ENCODE measurements around the gene G3BP2.

Gene G3BP2

DNA sequence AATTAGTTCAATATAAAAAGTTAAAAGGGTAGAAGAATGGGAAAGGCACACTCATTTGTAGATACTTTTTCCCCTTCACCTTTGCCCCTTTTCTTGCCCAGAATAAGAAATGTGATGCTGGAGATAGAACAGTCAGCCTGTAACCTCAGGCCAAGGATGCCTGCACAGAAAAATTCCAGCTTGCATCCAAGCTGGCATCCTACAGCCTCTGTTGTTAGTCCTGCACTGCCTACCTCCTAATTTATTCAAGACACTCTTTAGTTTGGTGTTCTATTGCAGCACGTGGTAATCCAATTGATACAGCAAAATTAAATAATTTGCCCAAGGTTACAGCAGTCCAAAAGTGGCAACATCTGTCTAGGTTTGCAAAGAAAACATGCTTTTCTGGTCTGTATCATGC, 41.5 kb upstream of the G3BP2 start:
- POLR2A ChIA-PET, result interaction anchor here (2.1 kb wide), 1 partner anchor 10 kb away, joined by 13 read pairs; the partner anchor contains the start of gene USO1
- CTCF ChIA-PET, result interaction anchor here (2.2 kb wide), 1 partner anchor 9 kb away, joined by 9 read pairs; the partner anchor contains the start of gene USO1
- DNase-seq (ENCODE audit: extremely low spot score), result no peak
- TF ChIP-seq TARDBP (IDR thresholded peaks at IDR 0.05) (no peak), SUZ12 (IDR thresholded peaks at IDR 0.05) (no peak)

DNA sequence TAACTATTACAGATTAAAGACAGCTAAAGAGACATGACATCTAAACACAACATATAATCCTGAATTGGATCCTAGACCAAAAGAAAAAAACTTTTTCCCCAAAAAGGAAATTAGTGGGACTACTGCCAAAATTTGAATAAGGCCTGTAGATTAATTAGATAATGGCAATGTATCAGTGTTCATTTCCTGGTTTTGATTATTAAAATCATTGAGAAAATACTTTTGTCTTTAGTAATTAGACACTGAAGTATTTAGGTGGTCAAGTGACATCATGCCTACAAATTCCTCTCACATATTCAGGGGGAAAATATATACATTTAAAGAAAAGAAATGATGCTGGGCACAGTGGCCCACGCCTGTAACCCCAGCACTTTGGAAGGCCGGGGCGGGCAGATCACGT, 40.8 kb upstream of the G3BP2 start:
- ChIA-PET POLR2A (interaction anchor here (1.1 kb wide), 1 partner anchor 10 kb away, joined by 3 read pairs; the partner anchor contains the start of gene USO1), CTCF (interaction anchor here (2.2 kb wide), 1 partner anchor 10 kb away, joined by 9 read pairs; the partner anchor contains the start of gene USO1)
- TF ChIP-seq ZNF384 (IDR thresholded peaks at IDR 0.05), result no peak
- TF ChIP-seq FOXK2 (IDR thresholded peaks at IDR 0.05), result no peak
- TF ChIP-seq ELF4 (IDR thresholded peaks at IDR 0.05), result no peak
- TF ChIP-seq CTBP1 (IDR thresholded peaks at IDR 0.05; ENCODE audit: borderline replicate concordance), result no peak
- no peak for TF ChIP-seq SUZ12 (IDR thresholded peaks at IDR 0.05)
- TF ChIP-seq ARNT (IDR thresholded peaks at IDR 0.05), result no peak
- no peak for TF ChIP-seq BHLHE40 (IDR thresholded peaks at IDR 0.05; ENCODE audit: borderline replicate concordance)
- TF ChIP-seq L3MBTL2 (conservative IDR thresholded peaks at IDR 0.05), result no peak
- no peak for TF ChIP-seq HDGF (IDR thresholded peaks at IDR 0.05; ENCODE audit: borderline replicate concordance)
- no peak for TF ChIP-seq FOXM1 (IDR thresholded peaks at IDR 0.05; ENCODE audit: borderline replicate concordance)
- TF ChIP-seq SP1 (IDR thresholded peaks at IDR 0.05), result no peak
- TF ChIP-seq, protein P1, sequence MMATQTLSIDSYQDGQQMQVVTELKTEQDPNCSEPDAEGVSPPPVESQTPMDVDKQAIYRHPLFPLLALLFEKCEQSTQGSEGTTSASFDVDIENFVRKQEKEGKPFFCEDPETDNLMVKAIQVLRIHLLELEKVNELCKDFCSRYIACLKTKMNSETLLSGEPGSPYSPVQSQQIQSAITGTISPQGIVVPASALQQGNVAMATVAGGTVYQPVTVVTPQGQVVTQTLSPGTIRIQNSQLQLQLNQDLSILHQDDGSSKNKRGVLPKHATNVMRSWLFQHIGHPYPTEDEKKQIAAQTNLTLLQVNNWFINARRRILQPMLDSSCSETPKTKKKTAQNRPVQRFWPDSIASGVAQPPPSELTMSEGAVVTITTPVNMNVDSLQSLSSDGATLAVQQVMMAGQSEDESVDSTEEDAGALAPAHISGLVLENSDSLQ (IDR thresholded peaks at IDR 0.05), result no peak
- TF ChIP-seq FOXA1 (IDR thresholded peaks at IDR 0.05), result no peak
- no peak for DNase-seq (ENCODE audit: extremely low spot score)

DNA sequence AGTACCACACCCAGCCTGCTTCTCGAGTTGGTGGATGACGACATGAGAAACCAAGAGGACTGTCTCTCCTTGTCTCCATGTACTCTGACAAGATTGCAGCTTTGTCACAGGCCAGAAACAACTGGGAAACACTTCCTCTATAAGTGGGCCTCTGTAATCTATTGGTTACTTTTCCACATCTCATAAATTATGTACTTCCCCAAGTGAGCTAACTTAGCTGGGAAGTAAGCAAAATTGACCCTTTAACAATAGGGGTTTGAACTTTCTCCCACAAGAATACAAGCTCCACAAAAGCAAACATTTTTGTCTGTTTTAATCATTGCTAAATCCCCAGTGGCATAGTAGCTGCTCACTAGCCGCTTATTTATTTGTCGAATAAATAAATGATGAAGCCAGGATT, 37.0 kb upstream of the G3BP2 start:
- ChIA-PET POLR2A (interaction anchor here (1.7 kb wide), 1 partner anchor 14 kb away, joined by 14 read pairs; the partner anchor contains the start of gene USO1), CTCF (interaction anchor here (0.6 kb wide), 1 partner anchor 121 kb away, joined by 3 read pairs; no protein-coding TSS in a partner anchor)
- no peak for DNase-seq (ENCODE audit: extremely low spot score)
- TF ChIP-seq L3MBTL2 (conservative IDR thresholded peaks at IDR 0.05), result no peak
- no peak for TF ChIP-seq SUZ12 (IDR thresholded peaks at IDR 0.05)
- no peak for TF ChIP-seq CTBP1 (IDR thresholded peaks at IDR 0.05; ENCODE audit: borderline replicate concordance)
- TF ChIP-seq BHLHE40 (IDR thresholded peaks at IDR 0.05; ENCODE audit: borderline replicate concordance), result no peak
- no peak for TF ChIP-seq FOXM1 (IDR thresholded peaks at IDR 0.05; ENCODE audit: borderline replicate concordance)
- no peak for TF ChIP-seq SP1 (IDR thresholded peaks at IDR 0.05)
- TF ChIP-seq TARDBP (IDR thresholded peaks at IDR 0.05), result no peak

DNA sequence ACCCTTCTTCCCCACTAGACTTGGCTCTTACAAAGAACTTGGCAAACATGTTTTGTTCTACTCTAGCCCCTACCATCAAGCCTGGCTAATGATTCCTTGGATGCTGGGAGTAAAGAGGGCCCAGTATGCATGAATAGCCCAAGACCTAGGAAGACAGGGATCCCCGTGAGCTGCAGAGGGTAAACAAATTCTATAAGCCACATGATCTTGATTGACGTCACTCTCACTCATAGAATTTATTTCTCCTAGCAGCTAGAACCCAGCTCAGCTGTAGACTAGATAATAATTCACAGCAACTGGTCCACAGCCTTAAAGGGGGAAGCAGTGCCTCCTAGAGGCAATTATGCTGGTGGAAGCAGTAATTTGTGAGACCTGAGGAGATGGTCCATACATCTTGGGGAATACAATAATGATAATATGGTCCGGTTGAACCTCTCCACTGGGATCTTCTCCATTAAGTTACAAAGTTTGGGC, 35.0 kb upstream of the G3BP2 start:
- ChIA-PET POLR2A (no interaction called here), CTCF (interaction anchor here (1.2 kb wide), 1 partner anchor 16 kb away, joined by 3 read pairs; the partner anchor contains the start of gene USO1)
- TF ChIP-seq FOXM1 (IDR thresholded peaks at IDR 0.05; ENCODE audit: borderline replicate concordance) (no peak), ZNF384 (IDR thresholded peaks at IDR 0.05) (no peak), HDGF (IDR thresholded peaks at IDR 0.05; ENCODE audit: borderline replicate concordance) (no peak), CTBP1 (IDR thresholded peaks at IDR 0.05; ENCODE audit: borderline replicate concordance) (no peak), BHLHE40 (IDR thresholded peaks at IDR 0.05; ENCODE audit: borderline replicate concordance) (no peak), FOXA1 (IDR thresholded peaks at IDR 0.05) (no peak), LEF1 (IDR thresholded peaks at IDR 0.05; ENCODE audit: borderline replicate concordance) (no peak), ARNT (IDR thresholded peaks at IDR 0.05) (no peak), NFRKB (IDR thresholded peaks at IDR 0.05) (no peak), FOXK2 (IDR thresholded peaks at IDR 0.05) (no peak), ELF4 (IDR thresholded peaks at IDR 0.05) (no peak), TARDBP (IDR thresholded peaks at IDR 0.05) (no peak), SUZ12 (IDR thresholded peaks at IDR 0.05) (no peak)
- no peak for DNase-seq (ENCODE audit: extremely low spot score)

DNA sequence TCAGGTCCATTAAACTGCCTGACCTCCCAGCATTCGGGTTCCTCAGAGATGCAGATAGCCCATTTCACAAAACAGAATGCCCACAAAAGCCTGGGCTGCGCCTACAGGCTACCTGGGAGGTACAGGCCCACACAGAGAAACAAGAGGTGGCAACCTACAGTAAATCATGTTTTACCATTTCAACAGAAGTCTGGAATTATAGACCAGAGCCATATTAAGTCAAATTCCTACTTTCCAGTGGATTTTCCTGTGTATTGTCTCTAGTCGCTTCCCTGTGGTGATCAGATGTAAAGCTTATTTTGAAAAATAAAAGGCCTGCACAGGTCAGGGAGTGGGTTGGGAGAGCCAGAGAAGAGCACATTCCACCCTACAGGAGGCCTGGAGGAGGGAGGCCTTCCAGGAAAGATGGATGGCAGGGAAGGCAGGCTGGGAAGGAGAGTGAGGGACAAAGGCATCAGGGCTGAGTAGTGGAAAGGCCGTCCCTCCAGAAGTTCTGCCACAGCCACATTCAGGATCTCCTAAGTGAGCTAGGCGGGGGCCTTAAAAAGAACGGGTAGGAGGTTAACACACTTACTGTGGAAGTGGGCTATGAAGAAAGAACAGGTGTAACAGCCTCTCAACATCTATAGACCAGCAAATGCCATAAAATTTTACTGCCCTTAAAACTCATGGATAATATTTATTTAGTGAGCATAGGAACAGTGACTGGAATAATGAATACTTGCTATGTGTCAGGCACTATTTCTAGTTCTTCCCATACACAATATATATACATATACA, 32.2 kb upstream of the G3BP2 start:
- no peak for DNase-seq (ENCODE audit: extremely low spot score)
- TF ChIP-seq L3MBTL2 (conservative IDR thresholded peaks at IDR 0.05) (no peak), LEF1 (IDR thresholded peaks at IDR 0.05; ENCODE audit: borderline replicate concordance) (no peak), CTBP1 (IDR thresholded peaks at IDR 0.05; ENCODE audit: borderline replicate concordance) (no peak), HDGF (IDR thresholded peaks at IDR 0.05; ENCODE audit: borderline replicate concordance) (no peak), BHLHE40 (IDR thresholded peaks at IDR 0.05; ENCODE audit: borderline replicate concordance) (no peak), TARDBP (IDR thresholded peaks at IDR 0.05) (no peak), FOXA1 (IDR thresholded peaks at IDR 0.05) (no peak), ARNT (IDR thresholded peaks at IDR 0.05) (no peak), SP1 (IDR thresholded peaks at IDR 0.05) (no peak), SUZ12 (IDR thresholded peaks at IDR 0.05) (no peak), FOXK2 (IDR thresholded peaks at IDR 0.05) (no peak), FOXM1 (IDR thresholded peaks at IDR 0.05; ENCODE audit: borderline replicate concordance) (no peak), ELF4 (IDR thresholded peaks at IDR 0.05) (no peak), NFRKB (IDR thresholded peaks at IDR 0.05) (no peak), ZNF384 (IDR thresholded peaks at IDR 0.05) (no peak)
- TF ChIP-seq, protein P1 (IDR thresholded peaks at IDR 0.05), result no peak
- ChIA-PET POLR2A (no interaction called here), CTCF (no interaction called here)

DNA sequence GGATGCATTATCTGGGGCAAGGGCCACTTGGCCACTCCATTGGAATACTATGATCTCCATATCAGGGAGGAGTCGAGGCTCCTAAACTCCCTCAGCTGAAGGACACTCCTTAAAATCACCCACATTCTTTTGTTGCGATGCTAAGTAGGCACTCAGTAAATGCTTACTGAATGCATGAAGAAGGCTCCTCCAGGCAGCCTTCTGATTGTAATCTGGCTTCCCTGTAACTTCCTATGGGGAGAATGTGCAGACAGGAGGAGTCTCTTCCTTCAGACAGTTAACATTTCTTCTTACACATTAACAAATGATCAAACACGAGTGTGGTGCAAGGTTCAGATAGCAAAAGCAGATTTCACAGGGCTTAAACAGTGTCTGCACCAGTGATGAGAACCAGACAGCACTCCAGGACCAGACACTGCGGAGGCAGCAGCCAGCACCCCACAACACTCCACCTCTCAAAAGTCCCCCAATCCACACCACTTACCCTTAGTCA, 29.8 kb upstream of the G3BP2 start:
- POLR2A ChIA-PET, result no interaction called here
- DNase-seq (ENCODE audit: extremely low spot score), result no peak
- no peak for TF ChIP-seq ZNF384 (IDR thresholded peaks at IDR 0.05)
- TF ChIP-seq TARDBP (IDR thresholded peaks at IDR 0.05), result no peak
- no peak for TF ChIP-seq FOXA1 (IDR thresholded peaks at IDR 0.05)
- TF ChIP-seq SP1 (IDR thresholded peaks at IDR 0.05), result no peak
- no peak for TF ChIP-seq BHLHE40 (IDR thresholded peaks at IDR 0.05; ENCODE audit: borderline replicate concordance)
- CTCF ChIA-PET, result no interaction called here
